ENCODE results near the gene SF3B5.

- TF ChIP-seq, protein P1, sequence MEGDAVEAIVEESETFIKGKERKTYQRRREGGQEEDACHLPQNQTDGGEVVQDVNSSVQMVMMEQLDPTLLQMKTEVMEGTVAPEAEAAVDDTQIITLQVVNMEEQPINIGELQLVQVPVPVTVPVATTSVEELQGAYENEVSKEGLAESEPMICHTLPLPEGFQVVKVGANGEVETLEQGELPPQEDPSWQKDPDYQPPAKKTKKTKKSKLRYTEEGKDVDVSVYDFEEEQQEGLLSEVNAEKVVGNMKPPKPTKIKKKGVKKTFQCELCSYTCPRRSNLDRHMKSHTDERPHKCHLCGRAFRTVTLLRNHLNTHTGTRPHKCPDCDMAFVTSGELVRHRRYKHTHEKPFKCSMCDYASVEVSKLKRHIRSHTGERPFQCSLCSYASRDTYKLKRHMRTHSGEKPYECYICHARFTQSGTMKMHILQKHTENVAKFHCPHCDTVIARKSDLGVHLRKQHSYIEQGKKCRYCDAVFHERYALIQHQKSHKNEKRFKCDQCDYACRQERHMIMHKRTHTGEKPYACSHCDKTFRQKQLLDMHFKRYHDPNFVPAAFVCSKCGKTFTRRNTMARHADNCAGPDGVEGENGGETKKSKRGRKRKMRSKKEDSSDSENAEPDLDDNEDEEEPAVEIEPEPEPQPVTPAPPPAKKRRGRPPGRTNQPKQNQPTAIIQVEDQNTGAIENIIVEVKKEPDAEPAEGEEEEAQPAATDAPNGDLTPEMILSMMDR (conservative IDR thresholded peaks at IDR 0.05; ENCODE audit: low read length) = no peak
- no peak for TF ChIP-seq EZH2phosphoT487 (IDR thresholded peaks at IDR 0.05; ENCODE audit: borderline replicate concordance)
Measured at GRCh38 chr6:144133225-144133821, 38.0 kb upstream of the SF3B5 start.
